ENCODE measurements around the gene PIGQ.
"Not testable (repeated sequence)": the region's sequence is repeated elsewhere in the genome, so short reads cannot be mapped to it uniquely, and the experiment has no call there.

The PIGQ gene

GRCh38 chr16:586047-586644 is 16.4 kb downstream of the PIGQ start:
- no peak for DNase-seq (ENCODE audit: low read depth)

DNA sequence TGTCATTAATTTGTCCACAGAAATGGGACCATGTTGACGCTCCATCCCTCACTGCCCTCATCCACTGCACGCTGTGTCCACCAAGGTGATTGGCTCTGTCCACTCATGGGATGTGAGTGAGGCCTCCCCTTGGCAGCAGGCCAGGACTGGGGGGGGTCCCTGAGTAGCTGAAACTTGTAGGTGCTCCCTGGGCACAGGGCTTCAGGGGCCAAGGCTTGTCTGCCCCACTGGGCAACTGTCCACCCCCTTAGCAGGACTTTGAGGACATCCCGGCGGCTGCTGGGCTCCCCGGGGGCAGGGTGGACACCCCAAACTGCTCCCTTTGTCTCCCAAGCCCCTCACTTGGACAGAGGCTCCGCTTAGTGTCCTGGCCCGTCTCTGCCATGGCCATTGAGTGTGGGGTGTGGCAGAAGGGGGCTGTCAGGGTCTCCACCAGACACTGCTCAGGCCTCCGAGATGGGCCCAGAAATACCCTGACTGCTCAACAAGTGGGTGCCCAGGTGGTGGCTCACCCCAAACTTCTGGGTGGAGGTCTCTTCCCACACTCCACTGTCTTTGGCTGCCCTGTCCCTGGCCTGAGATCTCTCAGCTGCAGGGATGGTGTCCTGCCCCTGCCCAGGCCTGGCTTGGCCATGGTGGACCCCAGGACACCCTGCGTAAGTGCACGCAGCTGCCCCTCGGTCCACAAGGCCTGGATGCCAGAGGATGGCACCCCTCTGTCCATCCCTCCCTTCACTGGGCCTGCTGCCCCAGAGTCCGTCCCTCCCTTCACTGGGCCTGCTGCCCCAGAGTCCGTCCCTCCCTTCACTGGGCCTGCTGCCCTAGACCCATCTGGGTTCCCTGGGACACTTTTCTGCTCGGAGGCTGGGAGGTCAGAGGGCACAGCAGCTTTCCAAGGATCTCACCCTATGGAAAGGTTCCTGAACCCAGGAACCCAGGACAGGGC is 17.1 kb downstream of the PIGQ start:
- DNase-seq (ENCODE audit: low read depth): no peak

DNA sequence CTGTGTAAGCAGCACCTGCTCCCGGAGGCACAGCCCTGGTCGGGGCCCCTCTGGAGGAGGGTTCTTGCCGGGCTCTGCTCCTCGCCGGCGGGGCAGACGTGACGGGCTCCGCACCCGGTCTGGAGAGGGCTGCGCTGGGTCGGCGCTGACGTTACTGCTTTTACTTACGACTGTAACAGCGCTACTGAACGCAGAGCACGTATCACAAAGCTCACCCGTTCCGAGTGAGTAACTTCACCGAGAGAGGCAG is 18.8 kb downstream of the PIGQ start:
- peak; percentile 75 for DNase-seq (ENCODE audit: low read depth)

GRCh38 chr16:588889-589657 is 19.3 kb downstream of the PIGQ start:
- DNase-seq (ENCODE audit: low read depth): peak; percentile 92

- peak; percentile 97 for DNase-seq (ENCODE audit: low read depth)
Measured at GRCh38 chr16:589658-590187, 20.0 kb downstream of the PIGQ start, which contains the start of gene RAB40C. RAB40C (plus strand) TSS chr16:590066; CDS start chr16:590292, 226 bp downstream.

DNA sequence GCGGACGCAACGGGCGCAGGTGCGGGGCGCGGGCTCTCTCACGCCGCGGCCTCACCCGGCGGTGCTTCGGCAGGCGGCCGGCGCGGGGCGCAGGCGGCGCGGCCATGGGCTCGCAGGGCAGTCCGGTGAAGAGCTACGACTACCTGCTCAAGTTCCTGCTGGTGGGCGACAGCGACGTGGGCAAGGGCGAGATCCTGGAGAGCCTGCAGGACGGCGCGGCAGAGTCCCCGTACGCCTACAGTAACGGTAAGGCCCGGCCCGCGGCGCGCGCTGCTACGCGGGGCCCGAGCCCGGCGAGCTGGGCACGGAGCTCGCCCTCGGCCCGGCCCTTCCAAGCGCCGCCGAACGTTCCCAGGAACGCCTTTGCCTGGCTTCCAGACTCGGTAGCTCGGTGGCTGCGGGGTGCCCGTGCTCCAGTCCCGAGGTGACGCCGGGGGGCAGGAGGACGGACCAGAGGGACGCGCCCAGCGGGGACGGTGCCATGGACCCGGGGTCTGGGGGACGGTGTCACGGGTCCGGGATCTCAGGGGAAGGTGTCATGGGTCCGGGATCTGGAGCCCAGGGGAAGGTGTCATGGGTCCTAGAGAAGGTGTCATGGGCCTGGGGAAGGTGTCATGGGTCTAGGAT is 20.5 kb downstream of the PIGQ start:
- DNase-seq (ENCODE audit: low read depth): peak; percentile 44

DNA sequence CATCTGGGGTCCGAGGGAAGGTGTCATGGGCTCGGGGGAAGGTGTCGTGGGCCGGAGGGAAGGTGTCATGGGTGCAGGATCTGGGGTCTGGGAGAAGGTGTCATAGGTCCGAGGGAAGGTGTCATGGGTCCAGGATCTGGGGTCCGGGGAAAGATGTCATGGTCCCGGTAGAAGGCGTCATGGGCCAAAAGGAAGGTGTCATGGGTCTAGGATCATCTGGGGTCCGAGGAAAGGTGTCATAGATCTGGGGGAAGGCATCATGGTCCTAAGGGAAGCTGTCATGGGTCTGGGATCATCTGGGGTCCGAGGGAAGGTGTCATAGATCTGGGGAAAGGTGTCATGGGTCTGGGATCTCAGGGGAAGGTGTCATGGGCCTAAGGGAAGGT is 21.0 kb downstream of the PIGQ start:
- no peak for DNase-seq (ENCODE audit: low read depth)

DNA sequence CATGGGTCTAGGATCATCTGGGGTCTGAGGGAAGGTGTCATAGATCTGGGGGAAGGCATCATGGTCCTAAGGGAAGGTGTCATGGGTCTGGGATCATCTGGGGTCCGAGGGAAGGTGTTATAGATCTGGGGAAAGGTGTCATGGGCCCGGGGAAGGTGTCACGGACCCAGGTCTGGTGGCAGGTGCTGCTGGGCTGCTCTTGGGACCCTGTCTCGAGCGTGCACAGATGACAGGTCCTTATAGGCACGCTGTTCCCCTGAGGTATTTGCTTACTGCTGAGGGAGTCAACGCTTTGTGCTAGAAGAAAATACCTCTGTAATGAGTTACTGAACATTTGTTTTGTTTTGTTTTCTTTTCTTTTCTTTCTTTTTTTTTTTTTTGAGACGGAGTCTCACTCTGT is 21.5 kb downstream of the PIGQ start:
- DNase-seq (ENCODE audit: low read depth): no peak

DNA sequence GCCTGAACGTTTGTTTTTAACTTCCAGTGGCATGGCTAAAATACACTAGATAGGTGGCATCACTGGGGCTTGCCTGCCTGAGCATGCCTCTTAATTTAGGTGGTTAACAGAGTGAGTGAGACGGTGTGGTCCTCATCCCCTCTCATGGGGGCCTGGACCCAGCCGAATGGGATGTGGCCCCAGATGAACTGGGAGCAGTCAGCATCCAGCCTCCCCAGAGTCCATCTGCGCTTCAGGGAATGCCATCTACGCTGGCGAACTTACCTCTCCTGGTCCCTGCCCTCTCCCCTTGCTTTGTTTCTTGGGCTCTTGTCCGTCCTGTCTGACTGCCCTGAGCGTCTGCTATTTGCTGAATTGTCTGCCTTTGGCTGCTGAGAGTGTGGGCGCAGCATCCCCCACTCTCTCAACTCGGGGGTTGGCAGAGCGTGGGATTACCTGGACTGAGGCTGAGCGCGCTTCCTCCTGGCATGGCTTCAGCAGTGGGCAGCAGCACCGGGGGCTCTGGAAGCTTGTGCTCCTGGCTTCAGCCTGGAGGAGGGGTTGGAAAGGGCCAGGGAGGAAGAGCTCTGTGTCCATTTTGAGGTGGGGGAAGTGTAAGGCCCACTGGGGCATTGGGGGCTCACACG is 22.2 kb downstream of the PIGQ start:
- DNase-seq (ENCODE audit: low read depth): no peak

- DNase-seq (ENCODE audit: low read depth): no peak
Measured at GRCh38 chr16:592518-593306, 22.9 kb downstream of the PIGQ start.

GRCh38 chr16:593406-593805 is 23.6 kb downstream of the PIGQ start:
- DNase-seq (ENCODE audit: low read depth): no peak

DNA sequence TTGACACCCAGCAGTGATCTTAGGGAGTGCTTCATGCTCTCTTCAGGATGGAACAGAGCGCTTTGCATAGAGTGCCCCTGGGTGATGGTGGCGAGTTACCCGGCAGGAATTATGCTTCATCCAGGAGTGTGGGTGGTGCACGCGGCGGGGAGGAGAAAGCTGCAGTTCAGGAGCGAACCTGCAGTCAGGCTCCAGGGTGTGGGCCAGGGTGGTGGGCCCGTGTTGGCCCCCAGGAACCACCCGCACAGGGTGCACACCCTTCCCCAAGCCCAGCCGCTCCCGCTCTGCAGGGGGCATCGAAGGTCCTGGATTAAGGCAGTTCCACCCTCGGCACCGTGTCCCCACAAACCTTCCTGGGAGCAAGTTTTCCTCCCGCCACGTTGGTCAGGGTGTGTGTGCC is 24.0 kb downstream of the PIGQ start:
- no peak for DNase-seq (ENCODE audit: low read depth)

- DNase-seq (ENCODE audit: low read depth): no peak
Measured at GRCh38 chr16:595094-595528, 25.3 kb downstream of the PIGQ start.

GRCh38 chr16:595942-596735 is 26.4 kb downstream of the PIGQ start:
- no peak for DNase-seq (ENCODE audit: low read depth)

DNA sequence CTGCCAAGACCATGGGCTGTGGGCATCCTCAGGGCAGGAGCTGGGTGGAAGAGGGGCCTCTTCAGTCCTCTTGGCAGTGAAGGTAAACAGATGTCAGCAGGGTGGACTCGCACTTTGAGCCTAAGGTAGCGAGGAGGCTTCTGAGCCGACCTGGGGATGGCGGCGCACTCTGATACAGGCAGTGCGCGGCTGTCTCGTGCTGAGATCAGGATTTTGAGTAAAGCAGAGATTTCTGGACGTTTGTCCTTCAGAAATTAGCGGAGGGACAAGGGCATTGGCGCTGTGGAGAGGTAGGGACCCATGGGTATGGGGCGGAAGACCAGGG is 26.9 kb downstream of the PIGQ start:
- no peak for DNase-seq (ENCODE audit: low read depth)

GRCh38 chr16:597655-598054 is 27.9 kb downstream of the PIGQ start:
- not testable (repeated sequence) for DNase-seq (ENCODE audit: low read depth)

- DNase-seq (ENCODE audit: low read depth): no peak
Measured at GRCh38 chr16:598823-599739, 29.3 kb downstream of the PIGQ start.

- DNase-seq (ENCODE audit: low read depth): no peak
Measured at GRCh38 chr16:600781-601180, 31.0 kb downstream of the PIGQ start.

GRCh38 chr16:603933-604332 is 34.2 kb downstream of the PIGQ start:
- no peak for DNase-seq (ENCODE audit: low read depth)
